GF-D8 (cell line): ENCODE results near the gene CYP2U1.

Experiments
- DNase-seq: peaks from one replicate; lab custom pipeline; 2025; lab: John Stamatoyannopoulos, UW

Gene CYP2U1

GRCh38 chr4:107987916-107988762, 56.8 kb downstream of the CYP2U1 start:
- no peak for DNase-seq

- DNase-seq: peak; percentile 25
Observed at GRCh38 chr4:107988763-107989035, 57.4 kb downstream of the CYP2U1 start.

GRCh38 chr4:107989162-107989536, 57.8 kb downstream of the CYP2U1 start:
- DNase-seq: peak; percentile 20

- peak; percentile 76 for DNase-seq
Observed at GRCh38 chr4:107989537-107990386, 58.4 kb downstream of the CYP2U1 start, which contains the start of gene HADH. Gene HADH, plus strand, starts transcription at chr4:107989889. Its CDS starts 44 bp downstream, at chr4:107989933.

GRCh38 chr4:107991945-107992630, 60.7 kb downstream of the CYP2U1 start:
- peak; percentile 32 for DNase-seq

GRCh38 chr4:107993969-107994368, 62.6 kb downstream of the CYP2U1 start:
- no peak for DNase-seq

GRCh38 chr4:107994894-107995293, 63.5 kb downstream of the CYP2U1 start:
- DNase-seq: no peak

- no peak for DNase-seq
Observed at GRCh38 chr4:107996949-107997788, 65.8 kb downstream of the CYP2U1 start.

- no peak for DNase-seq
Observed at GRCh38 chr4:107997794-107998193, 66.4 kb downstream of the CYP2U1 start.

- peak; percentile 57 for DNase-seq
Observed at GRCh38 chr4:107999932-108000539, 68.7 kb downstream of the CYP2U1 start.

GRCh38 chr4:108001540-108002135, 70.3 kb downstream of the CYP2U1 start:
- DNase-seq: no peak
